PC-9 (cell line): ENCODE data around the gene KRT222.

Source experiments
- EZH2 ChIP-seq: fragments of 200-600 bp; sonication (generic); IDR thresholded peaks from 2 replicates; pipeline ENCODE4 v1.8.0; 2017; ENCODE audit warnings: antibody characterized with exemption, low read depth
- TF ChIP-seq, protein P1 (sequence below): fragments of 200-600 bp; sonication (generic); conservative IDR thresholded peaks from 2 replicates; pipeline ENCODE4 v1.6.1; 2017; ENCODE audit warnings: mixed run types, antibody characterized with exemption, mild to moderate bottlenecking, moderate library complexity

DNA sequence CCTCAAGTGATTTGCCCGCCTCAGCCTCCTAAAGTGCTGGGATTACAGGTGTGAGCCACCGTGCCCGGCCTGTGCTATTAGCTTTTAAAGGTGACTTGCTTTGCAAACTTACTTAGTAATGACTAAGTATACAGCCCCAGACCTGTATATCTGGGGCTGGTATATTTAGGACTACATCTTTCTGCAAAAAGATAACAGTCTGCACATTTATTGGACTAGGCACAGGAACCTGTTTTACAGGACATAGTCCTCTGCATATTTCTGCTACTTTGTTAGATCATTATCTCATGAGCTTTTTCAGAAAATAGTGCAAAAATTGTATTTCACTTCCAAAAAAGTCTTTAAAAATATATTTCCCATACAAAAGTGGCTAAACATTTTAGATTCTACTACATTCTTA is 37.3 kb upstream of the KRT222 start:
- TF ChIP-seq, protein P1, sequence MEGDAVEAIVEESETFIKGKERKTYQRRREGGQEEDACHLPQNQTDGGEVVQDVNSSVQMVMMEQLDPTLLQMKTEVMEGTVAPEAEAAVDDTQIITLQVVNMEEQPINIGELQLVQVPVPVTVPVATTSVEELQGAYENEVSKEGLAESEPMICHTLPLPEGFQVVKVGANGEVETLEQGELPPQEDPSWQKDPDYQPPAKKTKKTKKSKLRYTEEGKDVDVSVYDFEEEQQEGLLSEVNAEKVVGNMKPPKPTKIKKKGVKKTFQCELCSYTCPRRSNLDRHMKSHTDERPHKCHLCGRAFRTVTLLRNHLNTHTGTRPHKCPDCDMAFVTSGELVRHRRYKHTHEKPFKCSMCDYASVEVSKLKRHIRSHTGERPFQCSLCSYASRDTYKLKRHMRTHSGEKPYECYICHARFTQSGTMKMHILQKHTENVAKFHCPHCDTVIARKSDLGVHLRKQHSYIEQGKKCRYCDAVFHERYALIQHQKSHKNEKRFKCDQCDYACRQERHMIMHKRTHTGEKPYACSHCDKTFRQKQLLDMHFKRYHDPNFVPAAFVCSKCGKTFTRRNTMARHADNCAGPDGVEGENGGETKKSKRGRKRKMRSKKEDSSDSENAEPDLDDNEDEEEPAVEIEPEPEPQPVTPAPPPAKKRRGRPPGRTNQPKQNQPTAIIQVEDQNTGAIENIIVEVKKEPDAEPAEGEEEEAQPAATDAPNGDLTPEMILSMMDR = no peak
- no peak for TF ChIP-seq EZH2
